DOHH2 (cell line): ENCODE data around the gene PTGR3.

Experiments used
- H3F3A ChIP-seq: fragments of 200-600 bp; sonication (generic), shearing (Covaris generic); 2 replicates; pipeline ENCODE4 v1.6.0; 2016; ENCODE audit warnings: antibody characterized with exemption, mild to moderate bottlenecking; ENCODE audit not compliant: control insufficient read depth, insufficient read depth
- H3K27ac ChIP-seq: fragments of 200-600 bp; sonication (generic); 2 replicates; pipeline ENCODE4 v1.5.1; 2014; ENCODE audit warnings: low read depth, mild to moderate bottlenecking, low read length, moderate library complexity
- H3K27me3 ChIP-seq: fragments of 200-600 bp; sonication (generic); 2 replicates; pipeline ENCODE4 v1.6.1; 2014; ENCODE audit warnings: mild to moderate bottlenecking, low read length, mixed read lengths; ENCODE audit not compliant: control insufficient read depth
- H3K36me3 ChIP-seq: fragments of 200-600 bp; sonication (generic); 2 replicates; pipeline ENCODE4 v1.6.1; 2014; ENCODE audit warnings: mild to moderate bottlenecking, low read length, moderate library complexity, mixed read lengths; ENCODE audit not compliant: control insufficient read depth
- H3K4me1 ChIP-seq: fragments of 200-600 bp; sonication (generic); 2 replicates; pipeline ENCODE4 v1.6.1; 2014; ENCODE audit warnings: mild to moderate bottlenecking, low read length, mixed read lengths; ENCODE audit not compliant: control insufficient read depth
- H3K4me2 ChIP-seq: fragments of 200-600 bp; sonication (generic); 2 replicates; pipeline ENCODE4 v1.6.0; 2014; ENCODE audit warnings: mild to moderate bottlenecking, low read length, moderate library complexity
- H3K4me3 ChIP-seq: fragments of 200-600 bp; sonication (generic); 2 replicates; pipeline ENCODE4 v1.5.1; 2014; ENCODE audit warnings: mild to moderate bottlenecking, low read length, mixed read lengths
- H3K79me2 ChIP-seq: fragments of 200-600 bp; sonication (generic); 2 replicates; pipeline ENCODE4 v1.6.1; 2014; ENCODE audit warnings: mild to moderate bottlenecking, low read length, mixed read lengths; ENCODE audit not compliant: control insufficient read depth
- H3K9me2 ChIP-seq: fragments of 200-600 bp; sonication (generic); replicated peaks from 2 replicates; pipeline ENCODE4 v1.6.1; 2014; ENCODE audit warnings: mild to moderate bottlenecking, low read length, mixed read lengths; ENCODE audit not compliant: control insufficient read depth
- H3K9me3 ChIP-seq: fragments of 200-600 bp; sonication (generic); 2 replicates; pipeline ENCODE4 v1.6.1; 2014; ENCODE audit warnings: antibody characterized with exemption, low read length, mixed read lengths; ENCODE audit not compliant: control insufficient read depth, insufficient read depth
- H4K20me1 ChIP-seq: fragments of 200-600 bp; sonication (generic); 2 replicates; pipeline ENCODE4 v1.6.0; 2014; ENCODE audit warnings: low read depth, mild to moderate bottlenecking, antibody characterized with exemption, low read length, moderate library complexity; ENCODE audit not compliant: control insufficient read depth, insufficient read depth
- EZH2phosphoT487 ChIP-seq: fragments of 200-600 bp; sonication (generic); IDR thresholded peaks from 2 replicates; pipeline ENCODE4 v1.6.1; 2017; ENCODE audit warnings: borderline replicate concordance, mild to moderate bottlenecking, antibody characterized with exemption, low read length, moderate library complexity, mixed read lengths
- TF ChIP-seq, protein P1 (sequence below): fragments of 200-600 bp; sonication (generic); IDR thresholded peaks from one replicate; pipeline ENCODE4 v1.5.1; 2014; ENCODE audit warnings: antibody characterized with exemption, mild to moderate bottlenecking, low read depth, low read length; ENCODE audit not compliant: poor library complexity, severe bottlenecking

The PTGR3 gene

DNA sequence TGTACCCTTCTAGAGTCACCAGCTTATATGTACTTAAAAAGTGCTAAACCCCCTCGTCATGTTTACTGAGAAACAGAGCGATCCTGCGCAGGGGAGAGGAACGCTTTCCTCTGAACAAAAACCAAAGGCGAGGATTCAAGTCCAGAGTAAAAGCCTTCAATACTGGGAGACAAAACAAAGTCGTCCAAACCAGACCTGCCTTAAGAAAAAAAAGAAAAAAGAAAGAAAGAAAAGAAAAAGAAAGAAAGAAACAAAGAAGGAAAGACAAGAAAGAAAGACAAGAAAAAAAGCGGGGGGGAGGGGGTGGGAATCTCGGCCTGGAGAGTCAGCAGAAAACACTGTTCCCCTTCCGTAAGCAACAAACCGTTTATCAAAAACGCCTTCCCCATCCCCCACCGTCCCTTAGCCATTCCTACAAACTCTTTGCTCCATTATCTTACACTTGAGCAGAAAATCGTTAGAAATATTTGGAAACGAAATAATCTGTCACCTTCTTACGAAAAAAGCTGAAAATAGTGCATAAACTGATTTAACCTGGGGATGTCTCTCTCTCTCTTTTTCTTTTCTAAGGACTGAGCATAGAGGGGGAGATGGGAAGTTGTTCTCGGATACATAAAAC is 3.3 kb downstream of the PTGR3 start:
- Histone ChIP-seq H3K36me3 (peaks cover 13% of the 10 kb centered on the region), H3F3A (peaks cover 21% of the 10 kb centered on the region), H3K9me2 (no peaks in the 10 kb centered on the region), H3K4me3 (no peak overlapping the region), H3K4me2 (no peak overlapping the region), H3K79me2 (peaks cover 51% of the 10 kb centered on the region), H3K4me1 (peaks cover 23% of the 10 kb centered on the region), H3K9me3 (no peaks in the 10 kb centered on the region), H3K27me3 (peaks cover 11% of the 10 kb centered on the region), H3K27ac (no peak overlapping the region), H4K20me1 (peaks cover 10% of the 10 kb centered on the region; the same call in 1 of the 2 replicates)
- no peak for TF ChIP-seq EZH2phosphoT487
- TF ChIP-seq, protein P1, sequence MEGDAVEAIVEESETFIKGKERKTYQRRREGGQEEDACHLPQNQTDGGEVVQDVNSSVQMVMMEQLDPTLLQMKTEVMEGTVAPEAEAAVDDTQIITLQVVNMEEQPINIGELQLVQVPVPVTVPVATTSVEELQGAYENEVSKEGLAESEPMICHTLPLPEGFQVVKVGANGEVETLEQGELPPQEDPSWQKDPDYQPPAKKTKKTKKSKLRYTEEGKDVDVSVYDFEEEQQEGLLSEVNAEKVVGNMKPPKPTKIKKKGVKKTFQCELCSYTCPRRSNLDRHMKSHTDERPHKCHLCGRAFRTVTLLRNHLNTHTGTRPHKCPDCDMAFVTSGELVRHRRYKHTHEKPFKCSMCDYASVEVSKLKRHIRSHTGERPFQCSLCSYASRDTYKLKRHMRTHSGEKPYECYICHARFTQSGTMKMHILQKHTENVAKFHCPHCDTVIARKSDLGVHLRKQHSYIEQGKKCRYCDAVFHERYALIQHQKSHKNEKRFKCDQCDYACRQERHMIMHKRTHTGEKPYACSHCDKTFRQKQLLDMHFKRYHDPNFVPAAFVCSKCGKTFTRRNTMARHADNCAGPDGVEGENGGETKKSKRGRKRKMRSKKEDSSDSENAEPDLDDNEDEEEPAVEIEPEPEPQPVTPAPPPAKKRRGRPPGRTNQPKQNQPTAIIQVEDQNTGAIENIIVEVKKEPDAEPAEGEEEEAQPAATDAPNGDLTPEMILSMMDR: no peak

DNA sequence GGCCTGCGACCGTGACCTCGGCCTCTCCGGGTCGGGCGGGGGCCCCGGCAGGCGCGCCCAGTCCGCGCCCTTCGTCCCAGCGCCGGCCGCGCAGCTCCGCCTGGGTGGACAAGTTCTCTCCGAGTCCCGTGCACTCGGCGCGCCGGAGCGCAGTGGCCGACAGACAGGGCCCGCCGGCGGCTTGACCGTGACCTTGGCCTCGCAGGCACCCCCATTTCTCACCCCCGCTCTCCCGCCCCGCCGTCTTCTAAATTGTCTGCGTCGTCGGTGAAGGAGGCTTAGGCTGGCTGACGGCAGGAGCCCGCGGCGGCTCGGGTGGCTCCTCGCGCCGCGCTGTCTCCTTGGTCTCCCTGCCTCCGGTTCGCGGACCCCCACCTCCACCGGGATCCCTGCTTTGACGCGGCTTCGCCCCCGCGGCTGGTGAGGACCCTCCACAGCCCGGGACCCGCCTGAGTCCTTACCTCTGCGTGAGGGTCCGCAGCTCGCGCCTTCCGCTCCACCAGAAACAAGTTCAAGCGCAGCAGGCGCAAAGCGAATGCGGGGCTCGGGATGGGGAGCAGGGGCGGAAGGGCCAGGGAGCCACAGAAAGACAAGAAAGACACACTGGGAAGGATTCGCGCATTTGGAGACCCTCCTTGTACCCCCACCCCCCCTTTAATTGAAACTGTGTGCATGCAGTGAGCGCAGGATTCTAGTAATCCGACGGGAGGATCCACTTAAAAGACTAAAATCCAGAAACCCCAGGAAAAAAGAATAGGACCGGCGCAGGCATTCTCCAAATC is 4.0 kb downstream of the PTGR3 start:
- Histone ChIP-seq H3K4me1 (peaks cover 18% of the 10 kb centered on the region), H3K27ac (no peak overlapping the region), H3K9me2 (no peaks in the 10 kb centered on the region), H3F3A (peaks cover 16% of the 10 kb centered on the region), H4K20me1 (peaks cover 10% of the 10 kb centered on the region; the same call in 1 of the 2 replicates), H3K79me2 (peaks cover 51% of the 10 kb centered on the region), H3K9me3 (no peaks in the 10 kb centered on the region), H3K36me3 (peaks cover 16% of the 10 kb centered on the region), H3K4me3 (no peak overlapping the region), H3K4me2 (no peak overlapping the region), H3K27me3 (peaks cover 11% of the 10 kb centered on the region)
- TF ChIP-seq EZH2phosphoT487: no peak
- TF ChIP-seq, protein P1: no peak

DNA sequence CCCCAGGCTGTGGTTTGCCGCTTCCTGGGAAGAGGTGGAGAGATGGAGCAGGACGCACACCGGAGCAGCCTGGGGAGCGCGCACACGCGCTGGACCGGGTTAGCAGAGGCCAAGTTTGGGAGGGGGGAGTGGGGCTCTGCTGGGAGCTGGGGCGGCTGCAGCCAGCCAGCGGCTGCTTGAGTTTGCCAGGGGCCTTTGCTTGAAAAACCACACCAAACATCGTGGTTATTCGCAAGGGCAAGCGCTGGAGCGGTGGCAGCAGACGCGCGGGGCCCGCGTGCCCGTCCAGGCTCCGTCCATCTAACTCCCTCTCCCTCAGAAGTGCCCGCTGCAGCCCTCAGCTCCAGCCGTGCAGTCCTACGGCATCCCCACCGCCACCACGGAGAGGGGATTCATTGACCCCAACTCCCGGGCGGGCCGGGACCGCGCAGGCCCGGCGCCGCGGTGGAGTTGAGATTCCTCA is 4.6 kb downstream of the PTGR3 start:
- H3K4me2 ChIP-seq: no peak overlapping the region

More for the DNA sequence above, 4.6 kb downstream of the PTGR3 start:
- Histone ChIP-seq H3K9me2 (no peaks in the 10 kb centered on the region), H3K4me1 (peaks cover 16% of the 10 kb centered on the region), H3K4me3 (no peak overlapping the region), H3K36me3 (peaks cover 16% of the 10 kb centered on the region), H3K27me3 (peaks cover 11% of the 10 kb centered on the region), H4K20me1 (peaks cover 10% of the 10 kb centered on the region; the same call in 1 of the 2 replicates), H3K27ac (no peak overlapping the region), H3K9me3 (no peaks in the 10 kb centered on the region), H3F3A (peaks cover 12% of the 10 kb centered on the region), H3K79me2 (peaks cover 51% of the 10 kb centered on the region)
- TF ChIP-seq, protein P1: no peak
- no peak for TF ChIP-seq EZH2phosphoT487
